ENCODE measurements around the gene TXNRD1.

- TF ChIP-seq CTCF (IDR thresholded peaks at IDR 0.05) (no peak), POLR2A (IDR thresholded peaks at IDR 0.05) (no peak), EP300 (IDR thresholded peaks at IDR 0.05) (no peak)
Observed at GRCh38 chr12:104232609-104233280, 17.2 kb downstream of the TXNRD1 start.

Measured in ovary (tissue), 3 donors.